Thyroid gland (tissue), 4 donors: ENCODE measurements around the gene ZFAND2B.

Experiments
- CTCF ChIP-seq, 6 experiments: fragments of 200-600 bp in 3 of 6; fragments of 450-650 bp in 3 of 6; sonication (generic) in 3 of 6; IDR thresholded peaks; one replicate each; pipeline ENCODE4 v1.5.1; 2016 to 2019; ENCODE audit warnings: antibody characterized with exemption in 6 of 6, mild to moderate bottlenecking in 2 of 6, inconsistent platforms in 1 of 6, moderate library complexity in 1 of 6
- POLR2A ChIP-seq, 2 donors: fragments of 450-650 bp; IDR thresholded peaks; one replicate each; pipeline ENCODE4 v1.6.1; 2017; ENCODE audit warnings: antibody characterized with exemption in 2 of 2, mild to moderate bottlenecking in 2 of 2, moderate library complexity in 1 of 2

- TF ChIP-seq CTCF (IDR thresholded peaks at IDR 0.05) (peak in 1 of 6 experiments; percentile 1), POLR2A (IDR thresholded peaks at IDR 0.05) (no peak)
These were observed 30.4 kb upstream of the ZFAND2B start for GRCh38 chr2:219175928-219176817.
